NT2/D1 (cell line): ENCODE results near the gene DGCR8.

Experiments used
- DNase-seq: peaks from one replicate; pipeline ENCODE4 v3.0.0-alpha.2; 2011; ENCODE audit warnings: low read depth, low spot score
- H3K27me3 ChIP-seq: 2 replicates; pipeline ENCODE4 v1.6.0; 2011; ENCODE audit warnings: mild to moderate bottlenecking; ENCODE audit not compliant: insufficient read length, insufficient read depth
- H3K36me3 ChIP-seq: 2 replicates; pipeline ENCODE4 v1.6.1; 2011; ENCODE audit warnings: mild to moderate bottlenecking, low read length, mixed read lengths; ENCODE audit not compliant: insufficient read depth, insufficient read length
- H3K4me1 ChIP-seq: 2 replicates; pipeline ENCODE4 v1.5.1; 2011; ENCODE audit not compliant: insufficient read depth, insufficient read length
- H3K4me3 ChIP-seq: 2 replicates; pipeline ENCODE4 v1.5.1; 2011; ENCODE audit warnings: low read depth; ENCODE audit not compliant: insufficient read length
- H3K9ac ChIP-seq: 2 replicates; pipeline ENCODE4 v1.6.0; 2011; ENCODE audit warnings: low read depth; ENCODE audit not compliant: insufficient read length
- H3K9me3 ChIP-seq: 2 replicates; pipeline ENCODE4 v1.5.1; 2011; ENCODE audit warnings: mild to moderate bottlenecking, low read length; ENCODE audit not compliant: insufficient read depth
- SUZ12 ChIP-seq: IDR thresholded peaks from 2 replicates; pipeline ENCODE4 v1.6.1; 2011; ENCODE audit not compliant: insufficient read length, insufficient read depth; ENCODE audit errors: extremely low read depth
- YY1 ChIP-seq: IDR thresholded peaks from 2 replicates; pipeline ENCODE4 v1.6.1; 2011; ENCODE audit not compliant: insufficient read length, insufficient read depth
- ZNF274 ChIP-seq: IDR thresholded peaks from 2 replicates; pipeline ENCODE4 v1.6.1; 2011; ENCODE audit warnings: mild to moderate bottlenecking, low read depth, low read length

Gene DGCR8

DNA sequence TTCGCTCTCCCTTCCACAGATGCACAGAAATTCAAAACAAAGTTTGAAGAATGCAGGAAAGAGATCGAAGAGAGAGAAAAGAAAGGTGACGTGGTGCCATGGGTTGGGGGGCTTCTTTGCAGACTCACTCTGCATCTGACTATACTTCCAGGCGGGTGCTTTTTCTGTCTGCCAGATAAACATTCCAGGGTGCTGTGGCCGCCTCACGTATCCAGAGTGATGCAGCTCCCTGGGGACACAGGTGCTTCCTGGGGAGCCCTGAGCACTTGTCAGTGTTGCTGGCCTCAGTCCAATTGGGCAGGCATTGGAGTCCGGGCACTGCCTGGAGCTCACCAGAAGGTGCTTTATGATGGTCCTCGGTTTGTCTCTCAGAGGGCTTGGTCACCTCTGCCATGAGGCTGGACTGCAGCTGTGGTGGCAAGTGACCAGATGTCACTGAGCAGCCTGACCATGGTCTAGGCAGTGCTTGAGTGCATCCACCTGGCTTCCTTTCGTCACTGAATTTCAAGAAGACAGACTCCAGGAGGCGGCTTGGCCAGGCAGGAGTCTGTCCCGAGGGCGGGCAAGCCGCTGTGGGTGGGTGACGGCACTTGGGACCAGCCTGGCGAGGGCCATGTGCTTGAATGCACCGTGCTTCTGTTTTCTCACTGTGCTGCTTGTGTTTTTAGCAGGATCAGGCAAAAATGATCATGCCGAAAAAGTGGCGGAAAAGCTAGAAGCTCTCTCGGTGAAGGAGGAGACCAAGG, 46.4 kb downstream of the DGCR8 start:
- Histone ChIP-seq H3K27me3 (no peaks in the 10 kb centered on the region), H3K9ac (no peak overlapping the region), H3K4me3 (no peak overlapping the region), H3K4me1 (peaks cover 8% of the 10 kb centered on the region), H3K36me3 (peaks cover 71% of the 10 kb centered on the region), H3K9me3 (no peaks in the 10 kb centered on the region)
- DNase-seq = no peak
- TF ChIP-seq ZNF274 (no peak), YY1 (no peak), SUZ12 (no peak)

DNA sequence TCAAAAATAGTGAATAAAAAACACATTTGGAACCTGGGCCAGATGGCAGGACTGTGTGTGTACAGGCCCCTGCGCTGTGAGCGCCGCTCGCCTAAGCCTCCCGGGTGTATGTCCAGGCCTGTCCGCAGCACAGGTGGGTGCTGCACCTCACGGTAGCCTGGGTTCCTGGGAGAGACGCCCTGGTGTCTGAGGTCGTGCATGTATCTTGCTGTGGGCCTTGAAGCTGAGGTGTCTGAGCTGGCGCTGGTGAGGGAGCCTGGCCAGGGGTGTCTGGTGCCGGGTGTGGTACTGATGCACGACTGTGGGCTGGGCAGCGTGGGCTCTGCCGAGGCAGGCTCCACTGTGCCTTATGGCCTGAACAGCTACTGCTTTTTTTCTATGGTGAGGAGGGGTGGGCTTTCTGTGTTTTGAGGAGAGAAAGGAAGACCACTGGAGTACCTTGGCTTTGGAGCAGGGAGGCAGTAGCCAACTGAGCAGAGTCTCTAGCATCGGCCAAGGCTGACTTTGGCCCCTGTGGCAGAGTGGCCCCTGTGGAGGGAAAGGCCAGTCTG, 47.4 kb downstream of the DGCR8 start:
- no peaks in the 10 kb centered on the region for H3K27me3 ChIP-seq
- TF ChIP-seq ZNF274 = no peak
- no peak for TF ChIP-seq SUZ12
- TF ChIP-seq YY1 = no peak
- H3K4me1 ChIP-seq = peaks cover 6% of the 10 kb centered on the region
- H3K36me3 ChIP-seq = peaks cover 62% of the 10 kb centered on the region
- no peak overlapping the region for H3K9ac ChIP-seq
- H3K9me3 ChIP-seq = no peaks in the 10 kb centered on the region
- no peak for DNase-seq
- H3K4me3 ChIP-seq = no peak overlapping the region

DNA sequence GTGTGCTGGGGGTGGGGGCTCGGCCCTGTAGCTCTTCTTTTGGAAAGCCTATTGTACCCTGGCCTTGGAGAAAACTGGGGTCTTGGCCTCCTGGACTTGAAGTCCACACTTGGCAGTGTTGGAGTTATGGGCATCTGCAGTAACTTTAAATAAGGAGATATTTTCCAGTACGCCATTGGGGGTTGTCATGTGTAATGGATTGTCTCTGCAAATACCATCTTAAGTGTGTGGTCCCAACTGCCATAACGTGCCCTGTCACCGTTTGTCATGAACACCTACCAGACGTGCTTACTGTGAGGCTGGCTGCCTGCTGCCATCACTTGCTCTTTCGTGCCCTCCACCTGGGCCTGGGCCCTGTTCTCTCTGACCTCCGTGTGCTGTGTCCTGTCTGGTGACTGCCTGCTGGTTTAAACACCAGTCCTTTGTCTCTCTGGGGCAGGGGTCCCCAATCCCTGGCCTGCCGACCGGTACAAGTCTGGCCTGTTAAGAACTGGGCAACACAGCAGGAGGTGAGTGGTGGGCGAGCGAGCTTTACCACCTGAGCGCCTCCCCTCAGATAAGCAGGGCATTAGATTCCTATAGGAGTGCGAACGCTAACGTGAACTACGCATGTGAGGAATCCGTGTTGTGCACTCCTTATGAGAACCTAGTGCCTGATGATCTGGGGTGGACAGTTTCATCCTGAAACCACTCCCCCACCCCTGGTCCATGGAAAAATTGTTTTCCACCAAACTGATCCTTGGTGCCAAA, 48.0 kb downstream of the DGCR8 start:
- H3K27me3 ChIP-seq = no peaks in the 10 kb centered on the region
- H3K4me3 ChIP-seq = no peak overlapping the region
- TF ChIP-seq ZNF274 (no peak), YY1 (no peak), SUZ12 (no peak)
- H3K4me1 ChIP-seq = peaks cover 9% of the 10 kb centered on the region
- H3K9ac ChIP-seq = no peak overlapping the region
- peaks cover 56% of the 10 kb centered on the region for H3K36me3 ChIP-seq
- no peaks in the 10 kb centered on the region for H3K9me3 ChIP-seq
- DNase-seq = no peak

DNA sequence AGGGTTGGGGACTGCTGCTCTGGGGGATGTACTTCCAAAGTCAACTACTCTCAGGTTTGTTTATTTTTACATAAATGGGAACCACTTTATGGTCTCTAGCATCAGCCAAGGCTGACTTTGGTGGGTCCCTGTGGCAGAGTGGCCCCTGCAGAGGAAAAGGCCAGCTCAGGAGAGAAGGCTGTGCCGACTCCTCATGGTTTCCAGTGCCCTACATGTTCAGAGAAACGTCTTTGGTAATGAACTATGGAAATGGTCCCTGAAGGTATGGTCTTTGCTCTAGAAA, 48.5 kb downstream of the DGCR8 start:
- no peaks in the 10 kb centered on the region for H3K9me3 ChIP-seq
- DNase-seq = no peak
- H3K4me3 ChIP-seq = no peak overlapping the region
- H3K27me3 ChIP-seq = no peaks in the 10 kb centered on the region
- H3K4me1 ChIP-seq = peaks cover 8% of the 10 kb centered on the region
- TF ChIP-seq ZNF274 = no peak
- TF ChIP-seq SUZ12 = no peak
- no peak for TF ChIP-seq YY1
- H3K36me3 ChIP-seq = peaks cover 52% of the 10 kb centered on the region
- no peak overlapping the region for H3K9ac ChIP-seq

DNA sequence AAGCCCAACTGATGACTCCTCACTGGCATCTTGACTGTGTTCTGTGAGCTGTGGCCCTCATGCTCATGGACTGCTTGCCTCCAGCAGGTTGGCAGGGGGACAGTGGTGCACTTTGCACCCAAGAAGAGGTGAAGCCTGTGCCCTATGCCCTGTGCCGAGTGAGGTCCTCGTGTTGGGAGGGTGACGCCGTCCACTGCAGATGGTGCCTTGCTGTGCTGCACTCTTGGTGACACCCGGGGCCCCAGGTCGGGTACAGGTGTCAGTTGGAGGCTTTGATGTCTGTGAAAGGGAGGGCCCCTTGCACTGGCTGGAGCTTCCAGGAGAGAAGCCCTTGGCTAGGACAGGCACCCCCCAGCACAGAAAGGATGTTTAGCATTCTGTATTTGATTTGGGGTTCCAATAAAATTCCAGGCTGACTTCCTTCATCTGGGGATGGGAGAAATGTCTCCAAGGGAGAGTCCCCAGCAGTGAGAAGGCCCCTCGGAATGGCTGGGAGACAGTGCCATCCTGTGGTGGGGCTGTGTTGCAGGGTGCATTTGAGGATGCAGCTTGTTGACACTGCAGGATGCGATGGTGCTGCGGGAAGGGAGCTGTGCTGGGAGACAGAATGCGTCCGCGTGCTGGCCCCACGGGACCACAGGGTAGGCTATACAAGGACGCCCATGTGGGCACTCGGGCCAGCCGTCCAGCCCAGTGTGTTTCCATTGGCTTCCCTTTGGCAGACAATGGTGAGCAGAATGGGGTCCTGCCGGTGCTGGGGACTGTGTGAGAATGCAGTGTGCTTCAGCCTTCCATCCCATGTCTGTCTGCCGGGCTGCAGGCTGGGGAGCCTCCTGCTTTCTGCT, 49.1 kb downstream of the DGCR8 start:
- Histone ChIP-seq H3K4me1 (peaks cover 13% of the 10 kb centered on the region), H3K36me3 (peaks cover 46% of the 10 kb centered on the region), H3K4me3 (no peak overlapping the region), H3K9ac (no peak overlapping the region), H3K9me3 (no peaks in the 10 kb centered on the region), H3K27me3 (no peaks in the 10 kb centered on the region)
- no peak for DNase-seq
- TF ChIP-seq SUZ12 (no peak), YY1 (no peak)

DNA sequence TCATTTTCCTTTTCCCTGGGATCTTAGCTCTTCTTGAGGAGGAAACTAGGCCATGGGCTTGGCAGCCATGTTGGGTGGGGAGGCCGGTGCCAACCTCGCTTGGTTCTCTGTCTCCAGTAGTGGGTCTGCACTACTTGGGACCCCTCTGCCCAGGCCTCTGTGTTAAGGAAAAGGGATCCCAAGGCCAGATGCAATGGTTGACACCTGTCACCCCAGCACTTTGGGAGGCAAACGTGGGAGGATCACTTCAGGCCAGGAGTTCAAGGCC, 49.6 kb downstream of the DGCR8 start:
- H3K9me3 ChIP-seq = no peaks in the 10 kb centered on the region
- no peak overlapping the region for H3K9ac ChIP-seq
- peaks cover 16% of the 10 kb centered on the region for H3K4me1 ChIP-seq
- peaks cover 41% of the 10 kb centered on the region for H3K36me3 ChIP-seq
- no peak for DNase-seq
- H3K4me3 ChIP-seq = no peak overlapping the region
- TF ChIP-seq YY1 = no peak
- TF ChIP-seq ZNF274 = no peak
- no peak for TF ChIP-seq SUZ12
- H3K27me3 ChIP-seq = no peaks in the 10 kb centered on the region

DNA sequence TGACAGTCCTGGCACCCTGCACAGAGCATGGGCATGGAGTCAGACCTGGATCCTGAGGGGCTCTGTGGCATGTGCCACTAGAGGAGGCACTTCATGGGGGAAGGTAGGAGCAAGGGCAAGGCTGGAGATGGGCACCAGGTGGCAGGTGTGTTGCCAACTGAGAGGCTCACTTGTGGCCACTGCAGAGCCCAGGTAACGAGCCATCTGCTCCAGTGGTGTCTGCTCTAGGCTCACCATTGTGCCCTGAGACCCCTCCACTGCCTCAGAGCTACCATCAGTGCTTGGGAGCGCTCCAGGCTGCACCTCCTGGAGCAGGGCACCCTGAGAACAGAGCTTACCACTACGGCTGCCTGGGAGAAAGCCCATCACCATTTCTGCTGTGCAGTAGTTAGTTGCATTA, 50.3 kb downstream of the DGCR8 start:
- no peaks in the 10 kb centered on the region for H3K27me3 ChIP-seq
- no peak for DNase-seq
- TF ChIP-seq ZNF274 (no peak), SUZ12 (no peak), YY1 (no peak)
- H3K9ac ChIP-seq = peak overlapping the region; percentile 56
- no peak overlapping the region for H3K4me3 ChIP-seq
- peaks cover 34% of the 10 kb centered on the region for H3K36me3 ChIP-seq
- peaks cover 16% of the 10 kb centered on the region for H3K4me1 ChIP-seq
- no peaks in the 10 kb centered on the region for H3K9me3 ChIP-seq
